Measurements from ENCODE around the gene GRK5. TPM values are rescaled to one million over a fixed set of nuclear protein-coding genes. Genes with fewer than 3 reads are reported as not detected.

Gene GRK5
- total RNA-seq, 1 experiment from 2014 or later: 1.2 TPM

GRCh38 chr10:119272736-119273135 lies 65.4 kb downstream of the GRK5 start:
- Histone ChIP-seq H3K4ac (ENCODE audit: low read depth, low read length) (no peak overlapping the region), H4K8ac (replicated peaks; ENCODE audit: insufficient read length, low read depth, low read length) (no peak overlapping the region), H4K91ac (ENCODE audit: insufficient read length, low read depth, low read length) (no peak overlapping the region), H2BK20ac (ENCODE audit: low read depth, low read length, poor library complexity, severe bottlenecking) (no peak overlapping the region), H2AFZ (ENCODE audit: low read length) (no peak overlapping the region), H2BK120ac (ENCODE audit: low read depth, low read length, poor library complexity, severe bottlenecking) (no peak overlapping the region), H3K9ac (ENCODE audit: extremely low read depth, insufficient read length, low read length) (no peak overlapping the region), H3K79me1 (ENCODE audit: insufficient read depth, low read depth, low read length, poor library complexity, severe bottlenecking) (no peaks in the 10 kb centered on the region), H3K23ac (ENCODE audit: insufficient read length, low read depth, low read length) (no peak overlapping the region), H3K23me2 (ENCODE audit: insufficient read length, low read depth, low read length, poor library complexity, severe bottlenecking) (no peaks in the 10 kb centered on the region), H3K79me2 (ENCODE audit: insufficient read depth, low read length) (no peaks in the 10 kb centered on the region), H4K20me1 (ENCODE audit: control insufficient read depth, insufficient read depth, insufficient read length) (no peaks in the 10 kb centered on the region), H3K18ac (ENCODE audit: insufficient read length, low read depth, low read length) (no peak overlapping the region), H3K14ac (ENCODE audit: insufficient read depth, low read length) (no peak overlapping the region; the same call in 1 of the 2 replicates), H3K4me2 (ENCODE audit: insufficient read depth, insufficient read length, low read length) (no peak overlapping the region), H2BK15ac (ENCODE audit: low read depth, low read length) (no peak overlapping the region), H3K9me3 (ENCODE audit: control insufficient read depth, low read depth, low read length) (no peaks in the 10 kb centered on the region), H3K27me3 (ENCODE audit: insufficient read depth, low read length) (no peaks in the 10 kb centered on the region), H3K4me1 (ENCODE audit: insufficient read depth, low read length) (no peaks in the 10 kb centered on the region), H3K27ac (ENCODE audit: insufficient read length, low read depth, low read length) (no peak overlapping the region), H4K5ac (ENCODE audit: insufficient read length, low read depth, low read length) (no peak overlapping the region), H3T11ph (ENCODE audit: low read length) (no peak overlapping the region), H3K56ac (ENCODE audit: insufficient read length, low read depth, low read length) (no peak overlapping the region), H2AK5ac (ENCODE audit: insufficient read length, low read length) (no peak overlapping the region), H2BK5ac (ENCODE audit: insufficient read length, low read length) (no peak overlapping the region), H2BK12ac (ENCODE audit: insufficient read length, low read depth, low read length) (no peak overlapping the region)
- Mint-ChIP-seq H3K27me3 (ENCODE audit: low read depth) (no peaks in the 10 kb centered on the region; the same call in none of the 2 replicates), H3K27ac (no peak overlapping the region), H3K36me3 (ENCODE audit: insufficient read depth in 1 of 3, low read depth in 3 of 3) (no peaks in the 10 kb centered on the region), H3K4me3 (no peak overlapping the region), H3K9me3 (no peaks in the 10 kb centered on the region), H3K4me1 (peaks cover 19% of the 10 kb centered on the region in 2 experiments)
- no CpG with 5 or more reads among the region's 9 CpGs for WGBS (ENCODE audit: extremely low coverage, insufficient read length, low lambda C conversion rate)
- no peak for DNase-seq
- TF ChIP-seq CTCF (conservative IDR thresholded peaks at IDR 0.05): no peak

Data from H9 (cell line).